GM12872 (cell line): ENCODE measurements around the gene JMJD7.

Source experiments
- CTCF ChIP-seq: IDR thresholded peaks from 3 replicates; pipeline ENCODE4 v1.5.1; 2011; ENCODE audit warnings: low read depth, mild to moderate bottlenecking, low read length, moderate library complexity; ENCODE audit not compliant: insufficient read depth

JMJD7 gene

DNA sequence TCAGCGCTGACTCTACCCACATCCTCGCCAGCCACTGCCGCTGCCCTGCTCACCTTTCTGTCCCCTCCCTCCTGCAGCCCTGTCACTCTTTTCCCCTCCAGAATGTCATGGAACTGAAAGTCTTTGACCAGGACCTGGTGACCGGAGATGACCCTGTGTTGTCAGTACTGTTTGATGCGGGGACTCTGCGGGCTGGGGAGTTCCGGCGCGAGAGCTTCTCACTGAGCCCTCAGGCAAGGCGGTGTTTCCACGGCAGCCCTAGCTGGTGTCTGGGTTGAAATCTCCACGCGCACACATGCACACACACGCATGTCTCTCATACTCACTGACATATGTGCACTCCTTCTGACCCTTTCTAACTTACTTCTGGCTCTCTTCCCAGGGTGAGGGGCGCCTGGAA is 12.8 kb downstream of the JMJD7 start:
- TF ChIP-seq CTCF = no peak

GRCh38 chr15:41841131-41841530 is 13.2 kb downstream of the JMJD7 start:
- TF ChIP-seq CTCF = no peak

- no peak for TF ChIP-seq CTCF
These were observed 14.3 kb downstream of the JMJD7 start for GRCh38 chr15:41842229-41842628.

DNA sequence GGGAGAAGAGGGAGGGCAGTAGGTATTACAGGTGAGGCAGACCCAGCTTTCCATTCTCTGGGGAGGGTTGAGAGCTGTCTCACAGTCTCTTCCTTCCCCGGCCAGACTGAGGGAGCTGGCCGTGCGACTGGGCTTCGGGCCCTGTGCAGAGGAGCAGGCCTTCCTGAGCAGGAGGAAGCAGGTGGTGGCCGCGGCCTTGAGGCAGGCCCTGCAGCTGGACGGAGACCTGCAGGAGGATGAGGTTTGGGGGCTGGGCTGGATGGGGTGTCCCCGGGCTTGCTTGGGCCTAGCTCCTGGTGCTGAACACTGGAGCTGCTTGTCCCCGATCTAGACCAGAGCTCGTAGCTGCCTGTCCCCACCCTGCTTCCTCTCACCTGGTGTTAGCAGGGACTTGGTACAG is 15.7 kb downstream of the JMJD7 start:
- no peak for TF ChIP-seq CTCF

DNA sequence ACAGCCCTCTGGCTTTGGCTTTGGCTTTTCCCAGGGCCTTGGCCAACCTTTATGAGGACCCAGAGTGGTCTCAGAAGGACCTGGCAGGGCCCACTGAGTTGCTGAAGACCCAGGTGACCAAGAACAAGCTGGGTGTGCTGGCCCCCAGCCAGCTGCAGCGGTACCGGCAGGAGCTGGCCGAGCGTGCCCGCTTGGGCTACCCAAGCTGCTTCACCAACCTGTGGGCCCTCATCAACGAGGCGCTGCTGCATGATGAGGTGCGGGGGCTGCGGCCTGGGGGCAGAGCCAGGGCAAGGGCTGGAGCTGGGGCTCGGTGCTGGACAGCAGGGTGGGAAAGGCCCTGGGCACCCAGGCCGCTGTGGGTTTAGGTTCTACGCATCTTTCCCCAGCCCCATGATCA is 16.9 kb downstream of the JMJD7 start:
- TF ChIP-seq CTCF = no peak

DNA sequence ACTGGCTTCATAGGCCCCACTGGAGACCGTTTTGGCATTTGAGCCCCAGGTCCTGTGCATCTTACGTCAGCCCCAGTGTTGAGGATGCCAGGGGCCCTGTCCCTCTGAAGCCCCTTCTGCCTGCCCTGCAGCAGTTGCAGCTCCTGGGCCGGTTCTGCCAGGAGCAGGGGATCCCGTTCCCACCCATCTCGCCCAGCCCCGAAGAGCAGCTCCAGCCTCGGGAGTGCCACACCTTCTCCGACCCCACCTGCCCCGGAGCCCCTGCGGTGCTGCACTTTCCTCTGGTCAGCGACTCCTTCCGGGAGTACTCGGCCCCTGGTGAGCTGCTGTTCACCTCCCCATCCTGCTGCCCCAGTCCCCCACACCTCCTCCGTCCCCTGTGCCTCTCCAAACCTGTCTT is 19.3 kb downstream of the JMJD7 start:
- no peak for TF ChIP-seq CTCF

GRCh38 chr15:41847981-41848380 is 20.1 kb downstream of the JMJD7 start:
- TF ChIP-seq CTCF = no peak

GRCh38 chr15:41848631-41849030 is 20.7 kb downstream of the JMJD7 start:
- no peak for TF ChIP-seq CTCF
